PC-9 (cell line): ENCODE results near the gene IQGAP1.

ENCODE experiments used
- CTCF ChIP-seq: fragments of 200-600 bp; sonication (generic); conservative IDR thresholded peaks from 2 replicates; pipeline ENCODE4 v1.6.1; 2017; ENCODE audit warnings: mixed run types, antibody characterized with exemption, mild to moderate bottlenecking, moderate library complexity
- EZH2 ChIP-seq: fragments of 200-600 bp; sonication (generic); IDR thresholded peaks from 2 replicates; pipeline ENCODE4 v1.8.0; 2017; ENCODE audit warnings: antibody characterized with exemption, low read depth

DNA sequence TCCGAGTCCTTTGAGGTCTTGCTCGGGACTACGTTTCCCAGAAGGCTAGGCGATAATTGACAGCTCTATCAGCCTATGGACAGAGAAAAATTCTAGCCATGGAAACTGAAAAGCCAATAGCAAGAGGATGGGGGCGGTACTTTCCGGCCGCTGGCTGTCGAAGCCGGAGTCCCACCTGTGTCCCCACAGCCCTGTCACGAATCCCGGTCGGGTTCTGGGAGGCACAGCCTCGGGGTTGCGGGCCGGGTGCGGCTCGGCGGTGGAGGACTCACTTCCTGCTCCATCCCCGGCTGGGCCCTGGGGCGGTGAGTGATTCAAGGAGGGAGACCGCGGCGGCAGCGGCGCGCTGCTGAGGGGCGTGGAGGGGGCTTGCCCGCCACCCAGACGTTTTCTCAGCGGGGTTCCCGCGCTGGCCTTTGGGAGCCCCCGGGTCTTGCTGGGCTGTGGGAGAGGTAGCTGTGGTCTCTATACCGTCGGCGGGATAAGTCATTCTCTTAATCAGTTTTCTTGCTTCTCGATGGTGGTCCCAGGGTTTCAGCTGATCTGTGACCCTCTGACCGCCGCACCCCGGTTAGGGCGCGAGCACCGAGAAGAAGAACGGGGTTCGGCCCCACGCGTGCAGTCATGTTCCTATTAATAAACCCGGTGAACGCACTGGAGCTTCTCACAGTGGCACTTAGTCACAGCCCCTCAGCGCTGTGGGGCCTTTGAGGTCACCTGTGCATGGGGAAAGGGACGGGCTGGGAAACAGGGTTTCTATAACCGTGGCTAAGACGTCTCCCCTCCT is 35.7 kb upstream of the IQGAP1 start, which contains the start of gene ZNF774:
- TF ChIP-seq CTCF (no peak), EZH2 (no peak)
